HG02884 (cell line): ENCODE measurements around the gene ENTPD1.
A peak's percentile ranks its signal among the peaks of the same experiment; 100 is the strongest.

Experiments used
- ATAC-seq: cut with Tn5 transposase; IDR thresholded peaks from one replicate; pipeline ENCODE4 v1.9.1; 2021; ENCODE audit warnings: mild to moderate bottlenecking, moderate library complexity; ENCODE audit not compliant: unreplicated experiment

Gene ENTPD1

DNA sequence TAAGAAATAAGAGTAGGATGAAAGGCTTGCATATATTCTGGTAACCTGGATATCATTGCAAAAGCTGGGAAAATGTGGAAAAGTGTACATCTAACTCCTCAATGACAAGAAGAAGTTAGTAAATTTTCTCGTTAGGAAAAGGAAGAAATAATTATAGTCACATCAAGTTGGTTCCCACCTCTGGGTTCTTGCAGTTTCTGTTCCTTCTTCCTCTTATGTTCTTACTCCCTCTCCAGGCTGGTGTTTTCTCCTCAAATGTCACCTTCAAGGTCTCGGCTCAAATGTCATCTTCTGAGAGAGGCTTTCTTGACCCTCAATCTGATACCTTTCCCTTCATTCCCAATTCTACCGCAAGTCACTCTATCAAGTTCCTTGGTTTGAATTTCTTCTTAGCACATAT, 64.4 kb downstream of the ENTPD1 start:
- ATAC-seq, result peak; percentile 38

DNA sequence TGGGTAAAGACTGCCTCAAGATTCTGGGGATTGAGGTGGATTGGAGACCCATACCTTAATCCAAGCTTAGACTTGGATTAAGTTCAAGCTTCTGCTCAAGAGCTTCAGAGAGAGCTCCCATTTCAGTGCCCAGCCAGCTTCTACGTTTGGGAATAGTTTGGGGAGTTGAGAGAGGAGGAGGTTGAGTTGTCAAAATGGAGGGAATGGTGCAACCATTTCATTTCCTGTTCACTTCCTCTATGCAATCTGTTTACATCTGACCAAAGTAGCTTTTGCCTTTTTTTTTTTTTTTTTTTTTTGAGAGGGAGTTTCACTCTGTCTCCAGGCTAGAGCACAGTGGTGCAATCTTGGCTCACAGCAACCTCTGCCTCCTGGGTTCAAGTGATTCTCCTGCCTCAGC, 65.8 kb downstream of the ENTPD1 start:
- ATAC-seq, result no peak

DNA sequence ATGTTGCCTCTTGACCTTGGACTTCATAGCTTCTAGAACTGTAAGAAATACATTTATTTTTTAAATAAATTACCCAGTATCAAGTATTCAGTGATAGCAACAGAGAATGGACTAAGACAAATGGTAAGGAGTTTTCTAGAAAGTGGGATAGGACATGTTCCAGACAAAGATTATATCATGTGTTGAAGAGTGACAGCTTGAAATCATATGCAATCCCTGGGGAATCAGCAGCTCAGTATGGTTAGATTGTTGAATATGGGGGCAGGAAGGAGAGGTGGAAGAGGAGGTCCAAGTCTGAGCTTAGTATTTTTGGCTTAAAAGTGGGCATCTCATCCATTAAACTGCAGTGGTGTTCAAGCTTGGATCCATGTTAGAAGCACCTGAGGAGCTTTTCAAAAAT, 74.1 kb downstream of the ENTPD1 start:
- no peak for ATAC-seq

DNA sequence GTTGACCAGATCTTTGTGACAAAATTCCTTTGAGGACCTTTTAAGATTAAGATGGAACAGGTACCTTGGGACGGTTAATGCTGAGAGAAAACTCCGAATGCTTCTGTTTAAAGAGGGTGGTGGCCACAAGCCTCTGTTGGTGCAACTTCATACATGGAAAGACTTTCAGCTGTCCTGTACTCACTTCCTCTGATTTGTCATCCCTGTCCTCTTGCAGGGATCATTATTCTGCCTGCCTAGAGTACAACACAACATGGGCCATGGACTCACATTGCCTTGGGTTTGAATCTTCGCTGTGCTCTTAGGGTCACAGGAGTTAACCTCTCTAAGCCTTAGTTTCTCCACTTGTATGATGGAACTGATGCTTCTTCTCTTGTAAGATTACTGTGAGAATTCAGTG, 75.1 kb downstream of the ENTPD1 start:
- ATAC-seq, result no peak

DNA sequence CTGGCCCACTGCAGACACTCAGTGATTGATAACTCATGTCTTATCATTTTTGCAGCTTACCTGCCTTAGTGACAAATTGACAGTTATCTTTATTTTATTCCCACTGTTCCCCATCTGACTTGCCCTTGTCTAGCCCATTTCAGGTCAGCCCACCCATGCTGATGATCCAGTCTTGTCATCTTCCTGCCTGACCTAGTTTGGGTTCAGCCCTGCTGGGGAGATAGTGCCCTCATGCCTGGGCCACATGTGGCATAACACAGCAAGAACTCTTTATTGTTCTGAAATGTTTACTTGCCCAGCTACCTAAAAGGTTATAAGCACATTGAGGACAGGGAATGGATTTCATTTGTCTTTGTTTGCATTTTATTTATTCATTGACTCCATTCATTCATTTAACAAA, 75.6 kb downstream of the ENTPD1 start:
- no peak for ATAC-seq

DNA sequence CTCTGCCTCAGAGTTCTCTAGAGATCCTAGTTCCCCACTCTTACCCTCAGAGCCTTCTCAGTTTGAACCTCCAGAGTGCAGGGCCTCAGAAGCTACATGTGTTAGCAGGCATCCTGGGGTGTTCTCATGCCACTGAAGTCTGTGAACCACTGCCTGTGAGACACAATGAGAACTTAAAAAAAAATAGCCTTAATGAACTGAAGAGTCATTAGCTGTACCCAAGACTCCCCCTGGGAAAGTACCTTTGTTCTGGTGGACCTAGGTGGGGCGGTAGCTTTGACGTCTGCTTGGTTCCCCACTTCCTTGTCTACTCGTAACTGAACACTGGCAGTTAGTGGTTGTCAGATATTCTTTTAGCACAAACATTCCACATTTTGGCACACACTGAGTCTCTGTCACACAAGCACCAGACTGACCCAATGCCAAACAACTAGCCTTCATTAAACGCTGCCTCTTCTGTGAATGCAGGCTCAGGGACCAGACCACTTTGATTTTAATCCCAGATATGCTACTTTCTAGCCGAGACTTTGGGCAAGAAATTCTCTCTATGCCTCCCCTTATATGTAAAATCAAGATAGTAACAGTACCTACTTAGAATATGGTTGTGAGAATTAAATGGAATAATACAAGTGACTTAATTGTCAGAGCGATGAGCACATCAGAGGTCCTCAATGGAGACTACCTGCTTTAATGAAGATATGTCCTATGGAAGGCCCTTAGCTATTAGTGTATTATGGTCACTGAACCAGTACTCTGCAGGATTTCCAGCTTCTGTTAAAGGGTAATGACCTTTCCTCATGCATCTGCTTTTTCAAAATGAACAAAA, 76.5 kb downstream of the ENTPD1 start:
- ATAC-seq, result peak; percentile 87

DNA sequence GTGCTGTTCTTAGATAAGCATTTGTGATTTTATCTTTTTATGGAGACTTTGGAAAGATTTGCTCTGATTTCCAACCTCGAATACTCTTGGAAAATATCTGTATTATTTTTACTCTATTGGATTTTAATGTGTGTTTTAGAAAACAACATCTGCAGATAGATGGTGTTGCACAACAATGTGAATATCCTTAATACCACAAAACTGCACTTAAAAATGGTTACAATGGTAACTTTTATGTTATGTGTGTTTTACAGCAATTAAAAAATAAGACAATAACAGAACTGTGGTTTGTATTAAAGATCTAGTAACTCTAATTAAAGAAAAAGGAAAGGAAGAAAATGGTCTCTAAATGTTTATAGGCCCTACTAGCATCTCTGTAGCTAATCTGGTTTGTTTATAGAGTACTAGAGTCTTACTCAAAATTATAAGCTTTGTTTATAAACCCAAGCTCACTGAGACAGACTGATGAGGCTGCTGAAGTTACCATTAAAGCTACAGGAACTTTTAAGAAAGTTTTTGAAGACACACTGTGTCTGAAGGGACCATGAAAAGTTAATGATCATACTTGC, 77.2 kb downstream of the ENTPD1 start:
- no peak for ATAC-seq

DNA sequence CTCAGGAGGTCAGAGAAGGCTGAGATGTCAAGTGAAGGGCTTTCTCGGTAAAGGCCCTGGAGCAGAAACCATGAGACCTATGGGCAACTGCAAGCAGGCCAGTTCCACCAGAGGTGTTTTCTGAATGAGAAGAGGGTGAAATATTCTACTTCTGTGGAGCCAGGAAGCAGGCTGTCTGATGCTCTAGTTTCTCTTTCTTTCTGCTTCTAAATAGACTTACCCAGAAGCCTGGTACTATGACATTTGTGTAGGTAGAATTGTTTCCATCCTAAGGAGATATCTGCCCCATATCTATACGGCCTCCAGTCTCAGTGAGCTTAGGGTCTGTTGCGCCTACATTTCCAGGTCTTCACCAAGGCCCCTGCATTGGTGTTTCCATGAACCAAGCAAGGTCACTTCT, 78.4 kb downstream of the ENTPD1 start:
- ATAC-seq, result no peak

DNA sequence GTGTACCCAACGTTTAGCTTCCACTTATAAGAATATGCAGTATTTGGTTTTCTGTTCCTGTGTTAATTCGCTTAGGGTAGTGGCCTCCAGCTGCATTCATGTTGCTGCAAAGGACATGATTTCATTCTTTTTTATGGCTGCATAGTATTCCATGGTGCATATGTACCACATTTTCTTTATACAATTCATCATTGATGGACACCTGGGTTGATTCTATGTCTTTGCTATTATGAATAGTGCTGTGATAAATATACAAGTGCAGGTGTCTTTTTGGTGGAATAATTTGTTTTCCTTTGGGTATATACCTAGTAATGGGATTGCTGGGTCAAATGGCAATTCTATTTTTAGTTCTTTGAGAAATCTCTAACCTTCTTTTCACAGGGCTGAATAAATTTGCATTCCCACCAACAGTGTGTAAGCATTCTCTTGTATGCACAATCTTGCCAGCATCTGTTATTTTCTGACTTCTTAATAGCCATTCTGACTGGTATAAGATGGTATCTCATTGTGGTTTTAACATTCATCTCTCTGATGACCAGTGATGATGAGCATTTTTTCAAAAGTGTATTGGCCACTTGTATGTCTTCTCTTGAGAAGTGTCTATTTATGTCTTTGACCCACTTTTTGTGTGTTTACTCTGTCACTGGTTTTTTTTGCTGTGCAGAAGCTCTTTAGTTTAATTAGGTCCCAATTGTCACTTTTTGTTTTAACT, 79.3 kb downstream of the ENTPD1 start:
- ATAC-seq, result no peak

DNA sequence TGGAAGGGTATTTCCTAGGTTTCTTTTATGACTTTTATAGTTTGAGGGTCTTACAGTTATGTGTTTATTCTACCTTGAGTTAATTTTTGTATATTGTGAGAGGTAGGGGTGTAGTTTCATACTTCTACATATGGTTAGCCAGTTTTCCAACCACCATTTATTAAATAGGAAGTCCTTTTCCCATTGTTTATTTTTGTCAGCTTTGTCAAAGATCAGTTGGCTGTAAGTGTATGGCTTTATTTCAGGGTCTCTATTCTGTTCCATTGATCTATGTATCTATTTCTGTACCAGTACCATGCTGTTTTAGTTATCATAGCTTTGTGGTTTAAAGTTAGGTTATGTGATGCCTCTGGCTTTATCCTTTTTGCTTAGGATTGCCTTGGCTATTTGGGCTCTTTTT, 79.9 kb downstream of the ENTPD1 start:
- ATAC-seq, result no peak

DNA sequence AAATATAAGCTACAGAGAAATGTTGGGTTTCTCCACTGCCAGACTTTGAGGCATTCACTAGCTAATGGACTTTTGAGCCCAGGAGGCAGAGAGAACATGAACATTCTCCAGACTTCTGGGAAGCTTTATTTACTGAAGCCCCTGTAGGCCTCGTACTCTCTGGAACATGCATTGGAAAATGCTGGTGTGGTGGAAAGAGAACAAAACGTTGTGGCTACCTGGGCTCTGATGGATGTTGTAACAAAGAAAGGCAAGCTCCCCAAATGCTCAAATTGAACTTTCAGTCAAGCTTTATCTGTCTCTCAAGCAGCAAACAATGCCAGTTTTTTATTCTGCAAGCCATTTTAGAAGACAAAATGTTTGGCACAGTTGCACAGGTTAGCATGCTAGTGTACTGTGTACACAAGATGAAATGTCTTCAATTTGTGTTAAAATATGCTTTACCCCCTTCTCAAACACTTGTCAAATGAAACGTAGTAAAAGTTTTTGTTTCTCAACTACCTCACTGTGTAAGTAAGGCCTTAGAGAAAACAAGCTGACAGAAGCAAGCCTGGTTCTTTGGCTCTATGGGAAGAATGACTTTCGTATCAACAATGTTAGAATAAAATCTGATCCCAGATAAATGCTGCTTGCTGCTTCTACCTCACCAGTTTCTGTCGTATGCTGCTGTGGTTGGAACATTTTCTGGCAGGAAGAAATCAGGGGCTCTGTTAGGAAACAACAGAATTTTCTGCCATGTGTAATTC, 80.8 kb downstream of the ENTPD1 start:
- ATAC-seq, result no peak

DNA sequence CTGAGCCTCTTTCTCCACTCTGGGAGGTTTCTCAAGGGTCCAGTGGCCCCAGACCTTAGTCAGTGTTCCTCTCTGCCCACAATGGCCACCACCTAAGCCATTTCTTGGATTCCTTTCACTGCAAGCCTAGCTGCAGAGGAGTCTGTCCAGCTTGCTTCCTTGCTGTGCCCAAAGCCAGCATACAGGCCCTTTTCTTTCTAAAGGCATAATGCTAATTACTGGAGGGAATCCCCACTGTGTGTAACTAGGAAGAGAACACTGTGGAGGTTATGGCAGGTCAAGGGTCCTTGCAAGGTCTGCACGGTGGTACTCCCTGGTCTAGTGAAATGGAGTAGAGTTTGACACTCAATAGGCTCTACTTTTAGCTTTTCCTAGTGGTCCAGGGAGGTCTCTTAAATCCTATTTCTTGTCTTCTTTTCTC, 81.4 kb downstream of the ENTPD1 start:
- ATAC-seq, result peak; percentile 28

DNA sequence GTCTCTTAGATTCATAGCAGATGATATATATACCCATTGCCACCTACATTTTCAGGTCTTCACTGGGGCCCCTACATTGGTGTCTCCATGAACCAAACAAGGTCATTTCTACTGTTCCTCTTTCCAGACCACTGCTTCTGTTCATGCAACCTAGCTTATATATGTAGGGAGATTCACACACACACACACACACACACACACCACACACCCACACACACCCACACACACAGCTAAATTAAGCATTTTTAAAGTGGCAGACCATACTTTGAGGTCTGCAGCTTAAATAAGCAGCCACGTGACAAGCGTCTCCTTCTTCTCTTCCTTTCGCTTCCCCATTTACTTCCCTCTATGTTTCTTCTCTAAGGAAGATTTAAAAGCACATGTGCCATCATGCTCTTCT, 81.8 kb downstream of the ENTPD1 start:
- peak; percentile 41 for ATAC-seq

DNA sequence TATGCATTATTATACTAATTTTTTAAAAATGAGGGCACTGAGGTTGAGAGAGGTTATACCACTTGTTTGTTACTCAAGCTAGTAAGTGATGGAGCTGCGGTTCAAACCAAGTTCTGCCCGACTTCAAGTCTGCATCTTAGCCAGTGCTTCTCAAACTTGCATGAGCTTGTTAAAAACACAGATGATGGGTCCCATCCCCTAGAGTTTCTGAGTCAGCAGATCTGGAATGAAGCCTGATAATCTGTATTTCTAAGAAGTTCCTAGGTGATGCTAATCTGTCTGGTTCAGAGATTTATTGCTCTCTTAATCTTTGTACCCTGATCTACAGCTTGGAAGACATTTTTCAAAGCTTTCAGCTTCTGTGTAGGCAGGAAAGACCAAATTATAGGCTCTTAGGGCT, 84.2 kb downstream of the ENTPD1 start:
- no peak for ATAC-seq

DNA sequence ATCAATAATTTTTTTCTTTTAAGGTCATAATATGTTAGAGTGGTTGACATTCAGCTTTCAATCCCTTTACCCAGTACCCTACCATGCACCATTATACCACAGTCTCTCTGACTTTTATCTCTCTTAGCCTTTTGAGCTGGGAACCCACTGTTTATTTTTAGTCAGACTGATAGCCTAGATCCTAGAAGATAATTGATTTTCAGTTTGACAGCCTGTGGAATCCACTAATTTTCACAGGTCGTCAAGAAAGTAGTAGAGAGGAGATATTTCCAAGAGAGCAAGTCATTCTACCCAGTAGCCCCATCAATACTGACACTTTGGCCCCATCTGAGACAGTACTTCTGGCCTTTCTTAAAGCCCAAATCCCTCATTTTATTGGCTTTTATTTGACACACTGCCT, 84.7 kb downstream of the ENTPD1 start:
- ATAC-seq, result no peak

DNA sequence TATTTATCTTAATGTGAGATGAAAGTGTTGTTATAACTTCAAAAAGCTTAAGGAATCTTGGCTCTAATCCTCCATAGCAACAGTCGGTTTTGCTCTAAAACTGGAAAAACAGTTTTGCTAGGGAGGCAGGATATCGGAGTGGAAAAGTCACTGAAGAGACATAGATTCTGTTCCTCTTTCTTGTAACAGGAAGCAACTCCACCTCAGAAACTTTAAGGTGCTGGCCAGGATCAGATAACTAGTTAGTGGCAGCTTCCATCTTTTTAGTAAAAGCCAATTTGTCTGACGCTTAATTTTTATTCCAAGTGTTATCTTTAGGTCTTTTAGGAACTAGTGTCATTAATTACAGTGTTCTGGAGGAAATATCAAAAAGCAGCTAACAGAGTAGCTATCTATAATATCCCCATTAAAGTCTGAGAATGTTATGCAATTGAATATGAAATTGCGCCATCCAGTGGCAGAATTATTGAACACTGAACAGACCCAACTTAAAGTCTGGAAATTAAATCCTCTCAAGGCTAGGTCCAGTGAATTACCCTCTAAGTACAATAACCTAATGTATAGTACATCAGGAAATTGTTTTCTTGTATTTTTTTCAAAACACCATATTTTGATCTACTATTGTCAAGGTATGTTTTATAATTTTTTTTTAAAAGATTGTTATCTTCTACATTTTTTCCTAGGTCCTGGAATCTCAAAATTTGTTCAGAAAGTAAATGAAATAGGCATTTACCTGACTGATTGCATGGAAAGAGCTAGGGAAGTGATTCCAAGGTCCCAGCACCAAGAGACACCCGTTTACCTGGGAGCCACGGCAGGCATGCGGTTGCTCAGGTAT, 85.9 kb downstream of the ENTPD1 start:
- ATAC-seq, result no peak

DNA sequence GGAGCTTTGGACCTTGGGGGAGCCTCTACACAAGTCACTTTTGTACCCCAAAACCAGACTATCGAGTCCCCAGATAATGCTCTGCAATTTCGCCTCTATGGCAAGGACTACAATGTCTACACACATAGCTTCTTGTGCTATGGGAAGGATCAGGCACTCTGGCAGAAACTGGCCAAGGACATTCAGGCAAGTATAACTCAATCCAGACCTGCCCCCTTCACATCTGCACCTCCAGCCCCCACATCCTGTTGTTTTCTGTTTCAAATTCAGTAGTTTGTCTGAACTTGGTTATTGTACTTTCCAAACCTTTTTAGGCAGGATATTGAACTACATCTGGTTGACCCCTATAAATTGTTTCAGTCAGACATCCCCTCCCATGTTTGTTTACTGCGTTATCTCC, 89.4 kb downstream of the ENTPD1 start:
- no peak for ATAC-seq

DNA sequence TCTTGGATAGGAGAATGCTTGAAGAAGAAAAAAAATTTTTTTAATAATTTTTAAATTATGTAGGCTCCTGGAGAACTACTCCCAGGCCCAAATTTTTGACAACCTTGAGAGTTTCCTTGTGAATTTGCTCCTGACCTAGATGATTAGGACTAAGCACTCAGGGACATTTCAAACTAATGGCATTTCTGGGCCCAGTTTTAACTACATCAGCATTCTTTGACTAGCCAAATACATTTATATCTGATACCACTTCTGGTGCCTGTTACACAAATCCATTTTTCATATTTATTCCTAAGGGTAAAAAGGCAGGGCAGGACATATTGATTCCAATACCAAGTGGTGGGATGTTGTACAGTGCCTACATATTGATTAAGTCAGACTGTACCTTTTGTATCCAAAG, 91.0 kb downstream of the ENTPD1 start:
- no peak for ATAC-seq

DNA sequence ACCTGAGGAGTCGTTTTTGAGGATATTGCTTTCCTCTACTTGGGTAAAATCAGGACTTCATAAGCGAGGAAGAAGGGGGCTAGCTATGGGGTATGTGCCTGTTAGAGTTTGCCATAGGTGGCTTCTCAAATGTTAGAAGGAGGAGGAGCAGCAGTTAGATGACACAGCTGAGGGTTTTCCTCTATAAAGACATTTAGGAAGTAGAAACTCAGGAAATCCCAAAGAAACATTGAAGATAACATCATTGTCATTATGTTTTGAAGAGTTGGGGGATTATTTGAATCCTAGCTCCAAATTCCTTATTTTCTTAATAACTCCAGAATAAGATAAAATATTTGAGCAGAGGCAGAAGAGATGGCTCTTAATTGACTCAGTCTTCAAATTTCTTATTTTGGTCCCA, 92.9 kb downstream of the ENTPD1 start:
- no peak for ATAC-seq

DNA sequence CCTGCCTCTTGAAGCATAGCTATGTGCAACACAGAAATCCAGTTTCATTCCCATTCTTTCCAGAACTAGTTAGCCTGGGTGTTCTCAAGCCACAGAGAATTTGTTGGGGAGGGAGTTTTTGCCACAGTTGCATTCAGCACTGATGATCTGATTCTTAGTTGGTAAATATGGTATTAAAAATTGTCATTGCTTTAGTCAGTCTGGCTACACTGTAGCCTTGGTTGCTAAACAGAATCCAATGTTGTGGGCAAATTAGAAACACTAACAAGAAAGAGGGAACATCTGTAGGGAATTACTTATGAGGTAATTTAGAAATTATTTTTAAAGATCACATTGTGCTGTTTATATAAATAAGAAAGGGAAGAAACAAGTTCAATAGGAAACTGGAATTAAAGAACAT, 94.8 kb downstream of the ENTPD1 start:
- no peak for ATAC-seq
